Colonic mucosa (tissue), 4 donors: ENCODE measurements around the gene COLQ. TPM values are rescaled to one million over a fixed set of nuclear protein-coding genes. Genes with fewer than 3 reads are reported as not detected.
A peak's percentile ranks its signal among the peaks of the same experiment; 100 is the strongest.

Source experiments
- DNase-seq: peaks from one replicate; pipeline ENCODE4 v3.0.0-alpha.2; 2020
- H3K27ac ChIP-seq: fragments of 200-600 bp; one replicate; pipeline ENCODE4 v1.8.0; 2021
- H3K27me3 ChIP-seq: fragments of 200-600 bp; one replicate; pipeline ENCODE4 v1.8.0; 2021
- H3K36me3 ChIP-seq: fragments of 200-600 bp; one replicate; pipeline ENCODE4 v1.8.0; 2021
- H3K4me1 ChIP-seq: fragments of 200-600 bp; one replicate; pipeline ENCODE4 v1.8.0; 2021; ENCODE audit warnings: mild to moderate bottlenecking
- H3K4me3 ChIP-seq: fragments of 200-600 bp; one replicate; pipeline ENCODE4 v1.8.0; 2021
- H3K9ac ChIP-seq, 2 donors: one replicate each; pipeline ENCODE4 v1.7.0; 2013; ENCODE audit warnings: control low read depth in 2 of 2, low read depth in 2 of 2, low read length in 2 of 2
- H3K9me3 ChIP-seq: fragments of 200-600 bp; one replicate; pipeline ENCODE4 v1.8.0; 2021
- CTCF ChIP-seq: fragments of 200-600 bp; IDR thresholded peaks from one replicate; pipeline ENCODE4 v1.8.0; 2022; ENCODE audit warnings: antibody characterized with exemption, mild to moderate bottlenecking
- intact Hi-C: fragments of 100-400 bp; cut with DNase I; formaldehyde crosslinking; loops from one replicate; pipeline ENCODE4 v1.14.1; 2022
- total RNA-seq, 2 donors: library from RNA; stranded (reverse); fragmentation: NEBNext Ultra II Directional in 1 of 2; extraction: Animal tissue kit (Norgen Biotek cat#: 25700) in 1 of 2; gene quantifications; one replicate each; pipeline ENCODE4 v1.2.1, GENCODE V29; 2021
- donor health status: healthy.
- donor health status: DM: no; HTN: no; CAD: no.
- donor health status: DM: no; HTN: no; CAD: no.

The COLQ gene
- total RNA-seq = under 1 TPM; 0.79 to 0.85 TPM

- no peak for TF ChIP-seq CTCF
- no peak within 1 kb of the TSS for H3K4me3 ChIP-seq
- no peak within 1 kb of the TSS for H3K9ac ChIP-seq
- intact Hi-C loops = no loop called here
- no peaks in the 10 kb centered on the region for H3K36me3 ChIP-seq
- DNase-seq = no peak
- no peaks in the 10 kb centered on the region for H3K9me3 ChIP-seq
- H3K27ac ChIP-seq = no peak within 1 kb of the TSS
- H3K4me1 ChIP-seq = no peaks in the 10 kb centered on the region
- no peaks in the 10 kb centered on the region for H3K27me3 ChIP-seq
These were observed at the start of gene COLQ for GRCh38 chr3:15521573-15521965. TSS of gene COLQ (minus strand) at chr3:15521706. CDS start at chr3:15521625, 81 bp downstream.

- Histone ChIP-seq H3K27me3 (no peaks in the 10 kb centered on the region), H3K27ac (no peak overlapping the region), H3K36me3 (peaks cover 7% of the 10 kb centered on the region), H3K4me3 (no peak overlapping the region), H3K9me3 (no peaks in the 10 kb centered on the region), H3K4me1 (no peaks in the 10 kb centered on the region), H3K9ac (no peak overlapping the region)
- intact Hi-C loops = loop anchor here (10.0 kb wide), 1 partner anchor 318 kb away; no protein-coding TSS in a partner anchor
- no peak for DNase-seq
- TF ChIP-seq CTCF = no peak
These were observed 41.7 kb upstream of the COLQ start for GRCh38 chr3:15563190-15563589.

GRCh38 chr3:15562560-15562959, 41.1 kb upstream of the COLQ start:
- no peaks in the 10 kb centered on the region for H3K9me3 ChIP-seq
- H3K27ac ChIP-seq = no peak overlapping the region
- H3K4me3 ChIP-seq = no peak overlapping the region
- intact Hi-C loops = loop anchor here (10.0 kb wide), 1 partner anchor 318 kb away; no protein-coding TSS in a partner anchor
- no peaks in the 10 kb centered on the region for H3K27me3 ChIP-seq
- H3K4me1 ChIP-seq = peaks cover under 1% of the 10 kb centered on the region
- no peak for TF ChIP-seq CTCF
- H3K9ac ChIP-seq = no peak overlapping the region
- DNase-seq = no peak
- H3K36me3 ChIP-seq = peaks cover 2% of the 10 kb centered on the region

GRCh38 chr3:15558581-15558980, 37.1 kb upstream of the COLQ start:
- no peaks in the 10 kb centered on the region for H3K36me3 ChIP-seq
- no peak overlapping the region for H3K9ac ChIP-seq
- no peaks in the 10 kb centered on the region for H3K9me3 ChIP-seq
- intact Hi-C loops = loop anchor here (10.0 kb wide), 1 partner anchor 124 kb away; no protein-coding TSS in a partner anchor
- TF ChIP-seq CTCF = no peak
- H3K27me3 ChIP-seq = no peaks in the 10 kb centered on the region
- DNase-seq = no peak
- no peak overlapping the region for H3K27ac ChIP-seq
- H3K4me3 ChIP-seq = no peak overlapping the region
- H3K4me1 ChIP-seq = peaks cover 3% of the 10 kb centered on the region

- peak; percentile 72 for DNase-seq
- Histone ChIP-seq H3K27me3 (no peaks in the 10 kb centered on the region), H3K27ac (no peak overlapping the region), H3K4me3 (no peak overlapping the region), H3K9ac (no peak overlapping the region), H3K36me3 (no peaks in the 10 kb centered on the region), H3K9me3 (no peaks in the 10 kb centered on the region), H3K4me1 (peaks cover 3% of the 10 kb centered on the region)
- TF ChIP-seq CTCF = peak; percentile 76
- intact Hi-C loops = loop anchor here (10.0 kb wide), 1 partner anchor 123 kb away; no protein-coding TSS in a partner anchor
These were observed 36.0 kb upstream of the COLQ start for GRCh38 chr3:15557511-15557946.
